Uterus (tissue), 4 donors: ENCODE results near the gene TPM2. TPM values are rescaled to one million over a fixed set of nuclear protein-coding genes. Genes with fewer than 3 reads are reported as not detected.

Source experiments
- DNase-seq, 2 donors: peaks; one replicate each; pipeline ENCODE4 v3.0.0-alpha.2; 2019 to 2020
- H3K27ac ChIP-seq, 2 donors: fragments of 200-600 bp; sonication (generic); 1 replicate in 1 of 2; 2 replicates in 1 of 2; pipeline ENCODE4 v1.5.1; 2016 to 2018
- H3K27me3 ChIP-seq, 2 donors: fragments of 200-600 bp; sonication (generic); one replicate each; pipeline ENCODE4 v1.5.1; 2018 to 2019; ENCODE audit warnings: control low read depth in 1 of 2
- H3K36me3 ChIP-seq, 2 donors: fragments of 200-600 bp; sonication (generic); one replicate each; pipeline ENCODE4 v1.5.1; 2019; ENCODE audit warnings: control low read depth in 1 of 2
- H3K4me1 ChIP-seq, 2 donors: fragments of 200-600 bp; sonication (generic); one replicate each; pipeline ENCODE4 v1.5.1; 2018 to 2019; ENCODE audit warnings: control low read depth in 1 of 2
- H3K4me3 ChIP-seq, 2 donors: fragments of 200-600 bp; sonication (generic); 1 replicate in 1 of 2; 2 replicates in 1 of 2; pipeline ENCODE4 v1.5.1; 2018 to 2019; ENCODE audit warnings: mild to moderate bottlenecking in 1 of 2
- H3K9me3 ChIP-seq, 2 donors: fragments of 200-600 bp; sonication (generic); one replicate each; pipeline ENCODE4 v1.5.1; 2019; ENCODE audit warnings: control low read depth in 1 of 2
- CTCF ChIP-seq, 4 experiments: fragments of 200-600 bp in 2 of 4; fragments of 450-650 bp in 2 of 4; sonication (generic) in 2 of 4; IDR thresholded peaks; one replicate each; pipeline ENCODE4 v1.5.1; 2016 to 2019; ENCODE audit warnings: antibody characterized with exemption in 4 of 4, mild to moderate bottlenecking in 2 of 4, moderate library complexity in 1 of 4
- POLR2A ChIP-seq, 2 donors: fragments of 450-650 bp; IDR thresholded peaks; one replicate each; pipeline ENCODE4 v1.6.1; 2016; ENCODE audit warnings: antibody characterized with exemption in 2 of 2, mild to moderate bottlenecking in 1 of 2, moderate library complexity in 1 of 2
- intact Hi-C: fragments of 100-400 bp; cut with DNase I; formaldehyde crosslinking; loops from one replicate; pipeline ENCODE4 v1.15.1; 2023; ENCODE audit warnings: low total_unique reads
- total RNA-seq, 4 donors: library from RNA; depleted of rRNA in 3 of 4; stranded (reverse); fragments of >200 nt in 3 of 4; gene quantifications; one replicate each; pipeline versions ENCODE4 v1.1.0 to v1.2.4, GENCODE V29; 2014 to 2023
- donor health status: DM: yes; HTN: yes; CAD: no.

TPM2 gene
- total RNA-seq, 4 donors from 2014 or later = 491 to 2,682 (median 829) TPM

GRCh38 chr9:35673132-35674024 lies 16.3 kb downstream of the TPM2 start, which contains the start of gene CA9:
Gene CA9, plus strand, starts transcription at chr9:35673928. Its CDS starts 32 bp downstream, at chr9:35673960.
- Histone ChIP-seq H3K27ac (no peak within 1 kb of the TSS), H3K4me3 (no peak within 1 kb of the TSS), H3K9me3 (no peaks in the 10 kb centered on the region), H3K36me3 (no peaks in the 10 kb centered on the region), H3K4me1 (no peaks in the 10 kb centered on the region), H3K27me3 (no peaks in the 10 kb centered on the region)
- intact Hi-C loops = no loop called here
- TF ChIP-seq POLR2A (IDR thresholded peaks at IDR 0.05) (no peak), CTCF (IDR thresholded peaks at IDR 0.05) (no peak)
- peak in 1 of 2 donors; percentile 23 for DNase-seq

- no peak overlapping the region for H3K27ac ChIP-seq
- intact Hi-C loops = no loop called here
- H3K27me3 ChIP-seq = no peaks in the 10 kb centered on the region
- no peak for DNase-seq
- no peaks in the 10 kb centered on the region for H3K9me3 ChIP-seq
- no peaks in the 10 kb centered on the region for H3K36me3 ChIP-seq
- TF ChIP-seq POLR2A (IDR thresholded peaks at IDR 0.05) = no peak
- TF ChIP-seq CTCF (IDR thresholded peaks at IDR 0.05) = no peak
- H3K4me3 ChIP-seq = no peak overlapping the region
- H3K4me1 ChIP-seq = no peaks in the 10 kb centered on the region
Observed at GRCh38 chr9:35669331-35670145, 20.2 kb downstream of the TPM2 start.

GRCh38 chr9:35667939-35668338 lies 21.8 kb downstream of the TPM2 start:
- no peaks in the 10 kb centered on the region for H3K9me3 ChIP-seq
- no peak overlapping the region for H3K27ac ChIP-seq
- no peaks in the 10 kb centered on the region for H3K27me3 ChIP-seq
- TF ChIP-seq POLR2A (IDR thresholded peaks at IDR 0.05) (no peak), CTCF (IDR thresholded peaks at IDR 0.05) (no peak)
- H3K4me3 ChIP-seq = no peak overlapping the region
- no peaks in the 10 kb centered on the region for H3K36me3 ChIP-seq
- no peak for DNase-seq
- H3K4me1 ChIP-seq = no peaks in the 10 kb centered on the region
- intact Hi-C loops = no loop called here

- Histone ChIP-seq H3K9me3 (no peaks in the 10 kb centered on the region), H3K27me3 (no peaks in the 10 kb centered on the region), H3K27ac (no peak overlapping the region), H3K4me1 (no peaks in the 10 kb centered on the region), H3K36me3 (no peaks in the 10 kb centered on the region), H3K4me3 (no peak overlapping the region)
- TF ChIP-seq CTCF (IDR thresholded peaks at IDR 0.05) (no peak), POLR2A (IDR thresholded peaks at IDR 0.05) (no peak)
- no peak for DNase-seq
- intact Hi-C loops = no loop called here
Observed at GRCh38 chr9:35666549-35666948, 23.2 kb downstream of the TPM2 start.

GRCh38 chr9:35666045-35666444 lies 23.7 kb downstream of the TPM2 start:
- no peaks in the 10 kb centered on the region for H3K9me3 ChIP-seq
- peaks cover 0 to 2% of the 10 kb centered on the region in 2 donors for H3K4me1 ChIP-seq
- intact Hi-C loops = no loop called here

More at GRCh38 chr9:35666045-35666444, 23.7 kb downstream of the TPM2 start:
- peak in 1 of 2 donors; percentile 26 for DNase-seq
- no peaks in the 10 kb centered on the region for H3K27me3 ChIP-seq
- TF ChIP-seq POLR2A (IDR thresholded peaks at IDR 0.05) (no peak), CTCF (IDR thresholded peaks at IDR 0.05) (no peak)
- H3K27ac ChIP-seq = peak overlapping the region in 1 of 2 donors; percentile 63
- no peak overlapping the region for H3K4me3 ChIP-seq
- no peaks in the 10 kb centered on the region for H3K36me3 ChIP-seq
